ENCODE measurements around the gene SLC4A2.

GRCh38 chr7:151070574-151070960, 11.2 kb downstream of the SLC4A2 start:
- TF ChIP-seq CTCF (IDR thresholded peaks at IDR 0.05; ENCODE audit: low read depth, low read length) (no peak), EZH2phosphoT487 (IDR thresholded peaks at IDR 0.05; ENCODE audit: low read depth) (no peak)

Data from OCI-LY3 (cell line).